ENCODE data around the gene SH3PXD2B. TPM values are rescaled to one million over a fixed set of nuclear protein-coding genes. Genes with fewer than 3 reads are reported as not detected.
"Not testable (repeated sequence)": the region's sequence is repeated elsewhere in the genome, so short reads cannot be mapped to it uniquely, and the experiment has no call there.

SH3PXD2B gene
- polyA plus RNA-seq, 4 donors: 31.0 to 34.8 (median 33.1) TPM

DNA sequence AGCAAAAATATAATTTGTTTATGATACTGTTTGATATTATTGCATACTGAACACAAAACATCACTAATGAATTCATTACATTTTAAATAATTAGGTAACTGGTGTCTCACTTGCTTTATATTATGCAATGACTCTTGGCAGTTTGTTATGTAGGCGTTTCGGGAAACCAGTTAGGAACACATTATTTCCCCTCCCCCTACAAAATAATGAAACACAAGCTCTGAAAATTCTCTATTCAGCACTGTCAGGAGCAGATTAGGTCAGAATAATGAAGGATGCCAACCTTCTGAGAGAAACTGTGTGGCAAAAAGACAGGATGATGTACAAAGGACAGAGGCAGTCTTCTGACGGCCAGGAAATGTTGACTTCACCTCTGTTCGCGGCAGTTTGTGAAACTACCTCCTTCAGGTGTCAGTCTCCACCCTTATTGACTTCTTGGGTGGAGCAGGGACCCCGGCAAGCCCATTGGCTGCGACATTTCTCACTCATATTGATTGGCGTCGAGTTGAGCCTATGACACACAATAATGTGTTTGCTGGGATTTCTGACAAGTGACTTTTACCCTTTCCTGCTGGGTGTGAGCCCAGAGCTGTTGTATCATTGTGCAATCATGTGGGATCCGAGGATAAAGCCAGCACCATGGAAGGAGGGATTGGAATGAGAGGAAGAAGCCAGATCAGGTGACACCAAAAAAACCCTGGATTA is 33.9 kb downstream of the SH3PXD2B start:
- DNase-seq (ENCODE audit: low read depth in 4 of 4, low spot score in 3 of 4): no peak

DNA sequence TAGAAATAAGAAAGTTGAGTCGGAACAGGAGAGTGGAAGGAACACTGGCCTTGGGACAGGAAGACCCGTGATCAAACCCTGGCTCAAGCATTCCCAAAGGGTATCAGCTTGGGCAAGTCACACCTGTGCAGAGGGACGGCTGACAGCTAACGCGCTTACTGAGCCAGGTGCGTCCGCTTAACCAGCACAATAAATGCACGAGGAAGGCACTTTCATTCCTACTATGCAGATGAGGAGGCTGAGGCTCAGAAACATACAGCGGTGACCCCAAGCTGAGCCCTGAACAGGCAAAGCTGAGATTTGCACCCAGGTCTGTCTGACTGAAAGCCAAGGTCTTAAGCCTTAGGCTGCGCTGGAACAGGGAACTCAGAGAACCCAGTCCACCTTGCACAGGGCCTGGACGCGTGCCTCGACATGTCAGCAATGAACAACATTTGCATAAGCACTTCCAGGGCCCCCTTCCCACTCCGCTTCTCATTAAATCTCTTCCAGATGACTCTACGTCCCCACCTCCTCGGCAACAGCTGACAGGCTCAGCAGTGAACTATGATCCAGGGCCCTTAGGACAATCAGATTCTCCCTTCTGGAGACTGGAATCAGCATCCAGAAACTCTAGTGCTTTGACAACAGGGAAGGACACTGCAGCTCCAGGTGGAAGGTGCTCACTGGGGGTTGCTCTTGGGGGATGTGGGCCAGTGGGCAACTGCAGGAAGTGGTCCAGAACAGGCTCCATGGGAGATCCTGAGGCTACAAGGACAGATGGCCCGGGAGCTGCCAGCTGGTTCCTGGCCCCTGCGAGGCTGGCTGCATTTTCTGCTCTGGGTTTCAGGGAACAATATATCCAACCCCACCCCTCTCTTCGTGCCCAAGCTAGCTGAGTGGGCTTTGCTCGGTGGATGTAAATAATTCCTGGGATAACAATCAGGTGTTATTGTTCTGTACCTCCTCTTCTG is 35.2 kb downstream of the SH3PXD2B start:
- no peak for DNase-seq (ENCODE audit: low read depth in 4 of 4, low spot score in 3 of 4)

DNA sequence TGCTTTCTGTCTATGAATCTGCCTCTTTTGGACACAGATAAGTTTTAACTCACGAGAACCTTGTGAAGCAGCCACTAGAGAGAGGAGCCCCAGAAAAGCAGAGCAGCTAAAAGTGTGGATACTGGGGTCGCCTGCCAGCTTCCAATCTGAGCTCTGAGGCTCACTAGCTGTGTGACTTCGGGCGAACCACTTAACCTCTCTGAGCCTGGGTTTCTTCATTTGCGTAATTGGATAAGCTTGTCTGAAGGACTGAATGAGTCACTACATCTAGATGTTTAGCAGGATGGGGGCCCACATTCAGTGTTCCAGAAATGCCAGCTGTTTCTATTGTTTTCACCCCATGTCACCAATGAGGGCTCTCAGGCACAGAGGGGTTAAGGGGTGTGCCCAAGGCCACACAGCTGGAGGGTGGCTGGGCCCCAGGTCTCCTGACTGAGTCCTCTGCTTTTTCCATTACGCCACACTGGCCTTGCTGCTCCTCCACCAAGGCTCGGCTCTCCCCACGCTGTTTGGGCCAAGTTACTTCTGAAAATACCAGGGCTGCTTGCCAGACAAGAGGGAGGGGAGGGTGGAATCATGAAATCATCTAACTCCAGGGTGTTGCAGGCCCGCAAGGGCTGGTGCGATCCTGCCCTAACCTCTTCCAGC is 36.2 kb downstream of the SH3PXD2B start:
- peak in 3 of 4 donors; percentile 32 to 61 (median 45) for DNase-seq (ENCODE audit: low read depth in 4 of 4, low spot score in 3 of 4)

DNA sequence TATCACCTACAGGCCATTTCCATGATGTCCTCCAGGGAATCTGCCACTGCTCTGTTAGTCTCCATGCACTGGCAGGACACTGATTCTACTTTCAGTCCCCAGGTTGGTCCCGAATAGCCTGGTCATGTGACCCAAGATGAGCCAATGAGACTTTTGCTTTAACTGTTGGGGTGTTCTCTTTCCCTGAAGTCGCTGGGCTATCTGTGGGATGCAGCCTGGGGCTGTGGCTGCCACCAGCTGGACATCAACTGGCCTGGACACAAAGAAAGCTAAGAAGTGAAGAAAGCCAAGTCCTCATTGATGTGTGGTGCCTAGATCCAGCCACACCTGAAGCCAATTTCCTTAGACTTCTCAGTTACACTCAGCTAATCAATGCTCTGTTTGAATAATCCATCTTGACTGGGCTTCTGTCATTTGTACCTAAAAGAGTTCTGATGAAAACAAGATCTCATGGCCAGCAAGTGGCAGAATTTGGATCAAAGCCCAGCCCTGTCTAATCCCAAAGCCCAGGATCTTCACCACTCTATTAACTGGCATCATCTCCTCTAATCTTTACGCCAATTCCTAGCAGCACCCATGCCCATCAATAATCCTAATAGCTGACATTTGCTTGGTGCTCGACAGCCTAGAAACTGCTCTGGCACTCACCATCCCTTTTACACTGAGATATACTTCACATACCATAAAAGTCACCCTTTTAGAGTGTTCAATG is 37.0 kb downstream of the SH3PXD2B start:
- no peak for DNase-seq (ENCODE audit: low read depth in 4 of 4, low spot score in 3 of 4)

DNA sequence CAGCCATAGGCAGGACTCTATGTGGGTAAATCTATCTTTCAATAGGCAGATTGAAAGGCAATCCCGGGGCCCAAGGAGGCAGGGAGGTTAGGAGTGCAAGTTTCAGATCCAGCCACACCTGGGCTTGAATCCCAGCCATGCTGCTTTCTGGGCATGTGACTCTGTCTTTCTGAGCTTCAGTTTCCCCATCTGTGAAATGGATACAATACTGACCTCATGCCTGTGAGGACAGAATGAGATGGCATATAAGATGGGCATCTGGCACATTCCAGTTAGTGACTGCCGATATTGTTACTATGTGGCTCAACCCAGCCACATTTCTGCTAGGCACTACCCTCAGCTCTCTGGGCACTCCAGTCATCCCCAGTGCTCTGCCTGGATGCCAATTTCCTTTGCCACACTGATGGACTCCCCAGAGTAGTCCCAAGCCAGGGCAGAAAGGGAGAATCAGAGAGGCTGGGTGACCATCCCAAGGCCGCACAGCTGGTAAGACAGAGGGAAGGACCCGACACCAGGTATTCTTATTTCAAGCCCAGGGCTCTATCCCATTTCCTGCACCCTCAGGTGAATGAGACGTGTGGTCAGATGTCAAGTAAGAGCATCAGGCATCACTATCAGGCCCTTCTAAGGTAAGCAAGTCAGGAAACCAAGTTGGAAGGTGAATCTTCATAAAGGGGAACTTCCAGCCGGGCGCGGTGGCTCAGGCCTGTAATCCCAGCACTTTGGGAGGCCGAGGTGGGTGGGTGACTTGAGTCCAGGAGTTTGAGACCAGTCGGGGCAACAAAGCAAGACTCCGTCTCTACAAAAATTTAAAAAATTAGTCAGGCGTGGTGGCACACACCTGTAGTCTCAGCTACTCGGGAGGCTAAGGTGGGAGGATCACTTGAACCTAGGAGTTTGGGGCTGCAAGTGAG is 38.7 kb downstream of the SH3PXD2B start:
- no peak for DNase-seq (ENCODE audit: low read depth in 4 of 4, low spot score in 3 of 4)

DNA sequence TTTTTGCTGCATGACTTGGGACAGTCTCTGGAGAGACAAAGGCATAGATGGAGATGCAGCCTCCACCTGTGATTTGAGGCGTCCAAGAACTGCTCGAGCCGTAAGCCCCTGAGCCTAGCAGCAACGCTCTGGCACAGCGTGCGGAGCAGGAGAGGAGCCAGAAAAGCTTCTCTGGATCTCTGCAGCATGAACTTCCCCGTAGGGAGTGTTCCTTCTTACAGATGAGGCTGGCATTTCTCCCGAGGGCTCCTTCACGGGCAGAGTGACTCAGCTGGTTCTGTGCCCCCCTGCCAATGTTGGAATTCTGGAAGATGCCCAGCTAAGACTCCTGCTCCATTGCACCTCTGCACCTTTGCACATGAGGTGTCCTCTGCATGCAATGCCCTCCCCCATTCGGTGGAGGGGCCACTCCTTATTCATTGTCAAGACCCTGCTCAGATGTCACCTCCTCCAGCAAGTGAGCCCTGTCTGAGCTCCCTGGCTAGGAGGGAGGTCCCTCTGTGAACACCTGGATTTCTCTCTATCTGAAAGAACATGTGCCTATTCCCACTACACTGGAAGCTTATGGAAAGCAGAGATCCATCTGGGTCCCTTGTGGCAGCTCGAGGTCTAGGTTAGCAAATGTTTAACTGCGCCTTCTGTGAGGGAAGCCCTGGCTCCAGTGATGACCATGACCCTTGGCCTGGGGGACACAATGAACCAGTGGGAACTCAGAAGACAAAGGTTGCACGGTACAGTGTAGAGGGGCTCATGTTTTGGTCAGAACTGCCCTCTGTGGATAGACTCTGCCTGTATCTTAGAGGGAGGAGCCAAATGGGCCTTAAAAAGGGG is 39.6 kb downstream of the SH3PXD2B start:
- DNase-seq (ENCODE audit: low read depth in 4 of 4, low spot score in 3 of 4): no peak

DNA sequence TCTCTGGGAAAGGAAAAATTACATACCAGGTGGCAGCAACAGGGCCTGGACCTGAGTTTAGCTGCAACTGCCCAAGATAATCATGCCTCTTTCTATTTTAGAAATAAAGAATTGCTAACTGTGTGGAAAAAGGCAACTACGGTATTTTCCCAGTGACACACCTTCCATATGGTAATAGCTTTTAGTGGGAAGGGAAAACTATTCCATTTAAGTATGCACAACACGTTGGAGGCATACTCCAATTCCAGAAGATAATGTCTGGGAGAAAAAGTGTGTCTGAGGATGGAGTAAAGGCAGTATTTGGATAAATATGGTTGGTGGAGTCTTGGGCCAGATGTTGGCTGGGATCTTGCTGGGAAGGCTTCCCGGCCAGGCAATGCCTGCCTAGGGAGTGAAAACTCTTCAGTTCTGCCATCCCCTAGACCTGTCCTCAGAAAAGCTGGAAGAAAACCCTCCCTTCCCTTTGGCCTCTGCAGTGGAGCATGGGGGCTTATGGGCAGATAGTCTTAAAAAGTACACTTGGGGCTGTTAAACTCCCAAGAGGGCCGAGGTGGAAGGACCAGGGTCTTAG is 40.6 kb downstream of the SH3PXD2B start:
- DNase-seq (ENCODE audit: low read depth in 4 of 4, low spot score in 3 of 4): no peak

DNA sequence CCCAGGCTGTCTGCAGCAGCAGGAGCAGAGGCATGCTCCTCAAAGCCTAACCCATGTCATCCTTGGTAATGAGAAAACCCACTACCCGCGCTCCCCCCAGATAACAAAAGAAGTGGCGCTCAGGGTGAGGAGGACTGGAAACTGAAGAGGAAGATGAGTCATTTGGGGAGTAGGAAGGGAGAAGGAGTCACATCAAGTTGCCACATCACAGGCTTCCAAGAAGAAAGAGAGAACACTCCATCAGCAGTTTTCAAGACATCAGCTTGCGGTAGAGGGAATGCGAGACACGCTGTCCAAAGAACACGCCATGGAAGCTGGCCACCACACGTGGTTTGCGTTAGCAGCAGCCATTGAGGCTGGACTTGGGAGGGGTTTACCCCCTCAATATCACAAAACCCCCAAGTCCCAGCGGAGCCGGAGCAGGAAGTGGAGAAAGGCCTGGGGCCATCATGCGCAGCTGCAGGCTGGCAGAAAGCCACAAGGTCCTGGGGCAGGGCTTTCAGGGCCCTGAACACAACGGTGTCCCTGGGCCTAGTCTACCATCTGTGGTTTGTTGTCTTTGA is 41.5 kb downstream of the SH3PXD2B start:
- no peak for DNase-seq (ENCODE audit: low read depth in 4 of 4, low spot score in 3 of 4)

DNA sequence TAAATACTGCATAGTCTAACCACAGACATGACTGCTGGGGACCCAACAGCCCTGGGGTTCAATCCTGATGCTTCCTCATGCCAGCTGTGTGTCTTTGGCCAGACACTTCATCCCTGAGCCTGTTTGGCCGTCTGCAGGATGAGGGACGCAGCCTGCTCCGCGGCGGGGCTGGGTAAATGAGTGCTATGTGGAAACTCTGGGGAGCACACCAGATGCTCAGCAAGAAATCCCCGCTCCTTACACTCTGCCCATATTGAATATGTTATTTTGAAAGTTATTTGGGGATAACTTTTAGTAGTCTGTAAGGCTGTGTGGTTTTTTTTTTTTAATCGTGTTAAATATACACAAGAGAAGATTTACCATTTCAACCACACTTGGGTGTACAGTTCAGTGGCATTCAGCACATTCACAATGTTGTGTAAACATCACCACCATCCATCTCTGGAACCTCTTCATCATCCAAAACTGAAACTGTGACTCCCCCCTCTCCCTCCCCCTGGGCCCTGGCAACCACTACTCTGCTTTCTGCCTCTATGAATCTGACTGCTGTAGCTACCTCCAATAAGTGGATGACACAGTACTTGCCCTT is 42.7 kb downstream of the SH3PXD2B start:
- no peak for DNase-seq (ENCODE audit: low read depth in 4 of 4, low spot score in 3 of 4)

DNA sequence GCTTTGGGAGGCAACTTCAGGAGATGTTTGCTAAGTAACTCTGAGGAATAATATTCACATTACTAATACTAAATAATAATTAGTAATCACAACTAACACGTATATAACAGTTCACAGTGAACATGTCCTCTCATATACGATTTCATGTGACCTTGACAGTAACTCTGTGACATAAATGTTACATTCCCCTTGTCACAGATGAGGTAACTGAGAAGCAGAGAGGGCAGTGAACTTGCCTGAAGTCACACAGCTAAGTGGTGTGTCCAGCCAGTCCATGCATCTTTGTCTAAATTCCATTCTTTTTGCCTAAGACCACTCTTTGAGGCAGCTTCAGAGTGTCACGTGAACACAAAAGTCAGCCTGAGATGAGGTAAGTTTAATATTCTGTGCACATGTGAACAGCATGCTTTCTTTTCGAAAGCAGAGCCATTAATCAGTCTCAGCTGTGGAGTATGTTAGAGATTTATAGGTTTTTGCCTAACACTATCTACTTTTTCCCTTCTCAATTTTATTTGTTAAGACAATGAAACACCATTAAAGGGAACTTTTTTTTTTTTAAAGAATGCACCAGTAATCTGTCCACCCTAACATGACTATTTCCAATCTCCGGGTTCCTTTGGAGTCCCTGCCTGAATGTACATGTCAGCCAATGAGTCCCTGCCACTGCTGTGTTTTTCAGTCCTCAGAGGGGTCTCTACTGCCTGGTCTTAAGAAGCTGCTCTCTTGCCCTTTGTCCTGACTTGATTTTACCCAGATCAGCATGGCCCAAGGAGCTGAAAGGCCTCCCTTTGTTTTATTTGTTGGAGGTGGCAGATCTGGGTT is 43.5 kb downstream of the SH3PXD2B start:
- no peak for DNase-seq (ENCODE audit: low read depth in 4 of 4, low spot score in 3 of 4)

DNA sequence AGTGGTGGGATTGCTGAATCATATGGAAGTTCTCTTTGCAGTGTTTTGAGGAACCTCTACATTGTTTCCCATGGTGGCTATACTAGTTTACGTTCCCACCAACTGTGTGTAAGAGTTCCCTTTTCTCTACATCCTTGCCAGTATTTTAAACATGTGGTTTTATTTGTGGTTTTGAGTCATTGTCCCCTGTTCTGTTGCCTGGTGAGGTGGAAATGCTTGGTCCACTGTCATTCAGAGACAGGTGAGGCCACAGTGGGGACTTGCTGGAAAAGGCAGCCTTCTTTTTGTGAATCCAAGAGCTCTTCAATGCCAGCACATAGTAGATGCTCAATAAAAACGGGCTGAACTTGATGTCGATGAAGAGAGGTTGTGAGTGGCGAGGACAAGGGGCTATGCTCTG is 44.2 kb downstream of the SH3PXD2B start:
- DNase-seq (ENCODE audit: low read depth in 4 of 4, low spot score in 3 of 4): no peak

DNA sequence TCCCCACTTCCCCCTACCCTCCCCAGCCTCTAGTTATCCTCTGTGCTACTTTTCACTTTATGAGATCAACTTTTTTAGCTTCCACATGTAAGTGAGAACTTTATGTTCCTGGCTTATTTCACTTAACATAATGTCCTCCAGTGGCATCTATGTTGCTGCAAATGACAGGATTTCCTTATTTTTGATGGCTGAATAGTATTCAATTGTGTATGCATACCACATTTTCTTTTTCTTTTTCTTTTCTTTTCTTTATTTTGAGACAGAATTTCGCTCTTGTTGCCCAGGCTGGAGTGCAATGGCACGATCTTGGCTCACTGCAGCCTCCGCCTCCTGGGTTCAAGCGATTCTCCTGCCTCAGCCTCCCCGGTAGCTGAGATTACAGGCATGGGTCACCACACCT is 44.8 kb downstream of the SH3PXD2B start:
- not testable (repeated sequence) for DNase-seq (ENCODE audit: low read depth in 4 of 4, low spot score in 3 of 4)

DNA sequence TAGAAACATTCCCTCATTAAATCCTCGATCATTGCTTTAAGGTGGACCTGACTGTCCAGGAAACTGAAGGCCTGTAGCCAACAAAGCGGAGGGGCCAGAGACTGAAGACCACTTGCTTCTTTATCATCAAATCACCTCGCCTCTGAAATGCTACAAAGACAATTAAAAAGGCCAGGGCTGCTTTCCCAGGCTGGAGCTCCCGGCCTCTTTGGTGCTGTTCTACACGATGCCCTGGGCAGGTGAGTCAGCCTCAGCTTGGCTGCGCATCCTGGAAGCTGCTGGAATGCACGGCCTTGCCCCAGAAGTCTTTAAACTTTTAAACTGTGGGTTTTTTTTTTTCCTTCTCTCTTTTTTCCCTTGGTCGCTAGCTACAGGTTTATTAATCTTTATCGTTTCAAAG is 46.5 kb downstream of the SH3PXD2B start:
- no peak for DNase-seq (ENCODE audit: low read depth in 4 of 4, low spot score in 3 of 4)

DNA sequence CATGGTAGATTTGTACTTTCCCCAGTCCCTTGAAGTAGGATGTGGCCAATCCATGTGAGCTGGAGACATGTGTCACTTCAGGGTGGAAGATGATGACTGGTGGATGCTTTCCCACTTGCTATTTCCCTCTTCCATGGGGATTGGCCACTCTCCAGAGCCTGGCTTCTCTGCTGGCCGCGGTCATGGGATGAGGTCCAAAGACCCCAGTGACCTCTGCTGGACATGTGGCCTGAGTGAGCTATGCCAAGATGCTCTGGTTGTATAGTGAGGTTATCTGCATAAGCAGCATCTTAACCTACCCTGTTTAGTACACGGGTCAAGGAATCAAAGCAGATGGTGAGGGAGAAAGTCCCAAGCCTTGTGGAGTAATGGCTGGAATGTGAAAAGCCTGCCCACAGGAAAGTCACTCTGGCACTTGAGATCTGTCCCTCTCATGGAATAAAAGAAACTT is 47.1 kb downstream of the SH3PXD2B start:
- no peak for DNase-seq (ENCODE audit: low read depth in 4 of 4, low spot score in 3 of 4)

DNA sequence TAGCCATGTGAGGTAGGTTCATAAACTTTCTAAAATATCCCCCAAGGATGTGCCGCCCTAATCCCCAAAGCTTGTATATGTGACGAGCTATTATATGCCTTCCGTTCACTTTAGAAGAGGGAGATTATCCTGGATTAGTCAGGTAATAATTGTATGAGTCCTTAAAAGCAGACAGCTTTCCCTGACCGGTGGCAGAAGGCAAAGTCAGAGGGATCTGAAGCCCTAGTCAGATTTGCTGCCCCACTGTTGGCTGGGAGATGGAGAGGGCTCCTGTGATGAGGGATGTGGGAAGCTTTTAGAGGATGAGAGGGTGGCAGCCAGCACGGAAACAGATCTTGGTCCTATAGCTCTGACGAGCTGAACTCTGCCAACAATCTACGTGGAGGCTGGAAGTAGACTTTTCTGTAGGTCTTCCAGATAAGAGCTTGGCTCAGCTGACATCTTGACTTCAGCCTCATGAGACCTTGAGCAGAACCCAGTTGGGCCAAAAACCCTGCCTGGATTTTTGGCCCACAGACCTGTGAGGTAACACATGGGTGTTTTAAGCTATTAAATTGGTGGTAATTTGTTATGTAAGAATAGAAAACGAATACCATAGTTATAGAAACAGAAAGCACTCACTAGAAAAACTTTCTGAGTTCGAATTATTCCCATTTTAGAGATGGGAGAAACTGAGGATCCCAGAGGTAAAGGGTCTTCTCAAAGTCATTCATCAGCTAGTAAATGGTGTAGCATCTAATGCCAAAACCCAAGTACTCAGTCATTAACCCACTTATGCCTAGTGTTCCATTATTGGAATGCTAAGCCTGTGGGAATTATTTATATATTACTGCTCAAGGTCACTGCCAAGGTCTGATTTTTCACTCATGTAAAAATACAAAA is 48.9 kb downstream of the SH3PXD2B start:
- DNase-seq (ENCODE audit: low read depth in 4 of 4, low spot score in 3 of 4): no peak

DNA sequence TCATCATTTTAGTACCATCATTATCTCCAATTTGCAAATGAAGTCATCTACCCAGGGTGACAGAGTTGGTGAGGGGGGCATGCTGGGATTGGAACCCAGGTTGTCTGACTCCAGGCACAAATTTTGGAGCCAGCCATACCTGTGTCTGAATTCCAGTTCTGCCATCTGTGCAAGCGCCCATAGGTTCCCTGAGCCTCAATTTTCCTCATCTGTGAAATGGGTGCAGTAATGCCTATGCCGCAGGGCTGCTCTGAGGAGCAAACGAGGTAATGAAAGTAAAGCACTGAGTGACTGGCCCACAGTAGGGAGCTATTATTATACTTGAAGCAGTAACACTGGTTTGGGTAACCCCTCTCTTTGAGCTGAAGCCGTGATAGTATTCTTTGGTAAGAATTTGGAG is 49.6 kb downstream of the SH3PXD2B start:
- DNase-seq (ENCODE audit: low read depth in 4 of 4, low spot score in 3 of 4): no peak
